Activated T-cell treated with anti-CD3 and anti-CD28 coated beads, Interleukin-2, amount 50 U/mL, for 72 hours (primary cell): ENCODE measurements around the gene CRISPLD2. TPM values are rescaled to one million over a fixed set of nuclear protein-coding genes. Genes with fewer than 3 reads are reported as not detected.
A peak's percentile ranks its signal among the peaks of the same experiment; 100 is the strongest.

Source experiments
- ATAC-seq, 2 donors: fragments of 150-1000 bp; cut with Tn5 transposase; replicated peaks in 1 of 2; 2 replicates each; pipeline ENCODE4 v1.10.0; 2021; ENCODE audit warnings: moderate library complexity in 2 of 2, mild to moderate bottlenecking in 1 of 2
- DNase-seq, 2 donors: peaks; one replicate each; pipeline ENCODE4 v3.0.0; 2021 to 2022; ENCODE audit warnings: mixed read lengths in 1 of 2
- H3K27ac Mint-ChIP-seq: one replicate; pipeline ENCODE4 v1.8.0; 2022; ENCODE audit warnings: mild to moderate bottlenecking, moderate library complexity, mixed read lengths
- H3K27me3 Mint-ChIP-seq: one replicate; pipeline ENCODE4 v1.8.0; 2022; ENCODE audit warnings: low read depth, mixed read lengths
- H3K36me3 Mint-ChIP-seq, 2 donors: one replicate each; pipeline ENCODE4 v1.8.0; 2022; ENCODE audit warnings: mixed read lengths in 2 of 2, mild to moderate bottlenecking in 1 of 2; ENCODE audit not compliant: insufficient read depth in 2 of 2
- H3K4me1 Mint-ChIP-seq: one replicate; pipeline ENCODE4 v1.8.0; 2022; ENCODE audit warnings: low read depth, mixed read lengths
- H3K4me3 Mint-ChIP-seq, 2 donors: one replicate each; pipeline ENCODE4 v1.8.0; 2022; ENCODE audit warnings: mild to moderate bottlenecking in 2 of 2, mixed read lengths in 2 of 2, moderate library complexity in 2 of 2
- H3K9me3 Mint-ChIP-seq, 2 donors: one replicate each; pipeline ENCODE4 v1.8.0; 2022; ENCODE audit warnings: mixed read lengths in 2 of 2
- total RNA-seq, 2 donors: library from RNA; stranded (reverse); gene quantifications; one replicate each; pipeline ENCODE4 v1.2.3, GENCODE V29; 2022

CRISPLD2 gene
- total RNA-seq, 2 donors from 2014 or later, result 0.38 to 0.51 TPM

DNA sequence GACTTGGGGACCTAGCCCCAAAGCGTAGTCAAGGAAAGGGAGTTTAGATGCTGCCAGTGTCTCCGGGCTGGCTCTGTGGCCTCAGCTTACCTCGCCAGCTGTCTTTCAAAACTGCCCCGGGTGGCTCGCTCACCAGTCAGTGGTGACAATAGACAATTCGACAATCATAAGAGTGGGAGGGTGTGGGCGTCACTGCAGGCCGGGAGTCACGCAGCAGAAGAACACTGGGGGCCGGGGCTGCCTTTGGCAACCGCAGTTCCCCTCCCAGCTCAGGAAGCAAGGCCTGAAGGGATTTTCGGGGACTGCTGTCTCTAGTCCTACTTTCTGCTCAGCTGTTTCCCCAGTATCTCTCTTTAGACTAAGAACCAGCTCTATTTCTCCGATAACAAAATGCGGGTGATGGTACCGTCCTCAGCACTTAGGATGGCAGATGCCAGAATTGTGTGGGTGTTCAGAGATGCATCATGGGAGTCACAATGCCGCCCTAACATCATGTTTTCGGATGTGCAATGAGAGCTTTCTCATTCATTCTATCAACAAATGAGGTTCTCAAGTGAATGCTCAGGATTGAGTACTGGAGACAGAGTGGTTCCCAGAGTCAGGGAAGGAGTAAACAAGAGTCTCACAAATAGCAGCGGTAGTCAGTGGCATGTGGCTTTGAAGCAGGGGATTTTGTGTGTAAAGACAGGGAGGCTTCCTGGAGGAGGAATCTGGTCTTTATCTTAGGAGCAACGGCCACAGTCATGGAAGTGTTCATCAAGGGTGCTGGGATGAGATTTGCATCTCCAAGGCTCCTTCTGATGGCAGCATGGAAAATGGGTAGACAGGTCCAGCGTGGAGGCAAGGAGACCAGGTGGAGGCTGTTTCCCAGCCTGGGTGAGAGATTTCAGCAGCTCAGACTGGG is 98.5 kb downstream of the CRISPLD2 start:
- no peaks in the 10 kb centered on the region for H3K4me1 Mint-ChIP-seq
- H3K27ac Mint-ChIP-seq, result no peak overlapping the region
- no peak for DNase-seq
- H3K27me3 Mint-ChIP-seq, result peaks cover 38% of the 10 kb centered on the region
- ATAC-seq, result no peak
- H3K4me3 Mint-ChIP-seq, result no peak overlapping the region
- no peaks in the 10 kb centered on the region for H3K9me3 Mint-ChIP-seq
- no peaks in the 10 kb centered on the region for H3K36me3 Mint-ChIP-seq

DNA sequence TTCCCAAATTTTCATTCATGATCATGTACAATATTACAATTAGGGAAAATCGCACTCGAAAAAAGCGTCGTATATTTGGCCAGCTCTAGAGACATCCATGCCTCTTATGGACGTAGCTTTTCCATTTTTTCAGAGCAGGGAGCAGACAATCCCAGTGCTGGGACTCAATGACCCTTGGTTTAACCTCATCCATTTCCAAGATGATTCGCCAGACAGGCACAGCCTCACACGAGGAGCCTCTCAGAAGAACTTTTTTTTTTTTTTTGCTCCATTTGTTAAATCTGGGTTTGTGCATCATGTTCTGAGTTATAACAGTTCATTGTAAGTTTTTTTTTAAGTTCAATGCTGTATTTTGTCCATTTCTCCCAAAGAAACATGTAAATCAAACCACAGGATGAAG is 99.5 kb downstream of the CRISPLD2 start:
- H3K4me1 Mint-ChIP-seq, result no peaks in the 10 kb centered on the region
- no peak overlapping the region for H3K4me3 Mint-ChIP-seq
- no peak for DNase-seq
- H3K9me3 Mint-ChIP-seq, result no peaks in the 10 kb centered on the region
- H3K27ac Mint-ChIP-seq, result no peak overlapping the region
- H3K27me3 Mint-ChIP-seq, result peaks cover 32% of the 10 kb centered on the region
- no peaks in the 10 kb centered on the region for H3K36me3 Mint-ChIP-seq
- ATAC-seq, result no peak

DNA sequence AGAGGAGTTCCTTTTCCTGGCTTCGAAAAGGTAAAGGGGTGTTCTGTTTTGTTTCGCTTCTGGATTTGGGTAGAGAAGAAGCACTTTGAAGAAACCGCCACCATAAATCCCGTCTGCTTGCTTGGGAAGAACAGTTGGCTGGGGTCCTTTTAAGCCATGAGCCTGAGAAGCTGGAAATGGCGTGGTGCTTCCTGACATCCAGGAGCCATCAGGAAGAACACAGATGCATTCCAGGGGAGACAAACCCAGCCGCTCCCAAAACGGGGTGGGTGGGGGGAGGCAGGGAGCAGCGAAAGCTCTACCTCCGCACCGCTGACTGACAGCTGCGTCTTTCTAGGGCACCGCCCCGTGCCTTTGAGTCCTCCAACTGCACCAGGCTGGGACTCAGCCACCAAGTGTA is 99.9 kb downstream of the CRISPLD2 start:
- H3K4me1 Mint-ChIP-seq, result no peaks in the 10 kb centered on the region

DNA sequence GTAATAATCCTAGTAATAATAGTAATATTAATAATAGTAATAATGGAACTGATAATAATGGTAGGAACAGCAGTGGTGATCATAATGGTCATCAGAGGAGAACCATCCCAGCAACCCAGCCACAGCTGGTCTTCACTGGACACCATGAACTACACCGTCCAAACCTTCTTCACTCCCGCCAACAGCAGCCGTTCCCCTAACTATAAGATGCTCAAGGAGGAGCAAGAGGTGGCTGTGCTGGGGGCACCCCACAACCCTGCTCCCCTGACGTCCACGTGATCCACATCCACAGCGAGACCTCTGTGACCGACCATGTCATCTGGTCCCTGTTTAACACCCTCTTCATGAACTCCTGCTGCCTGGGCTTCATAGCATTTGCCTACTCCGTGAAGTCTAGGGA is 100.5 kb downstream of the CRISPLD2 start:
- DNase-seq (no peak), ATAC-seq (no peak)
- Mint-ChIP-seq H3K4me1 (no peaks in the 10 kb centered on the region), H3K9me3 (no peaks in the 10 kb centered on the region), H3K36me3 (no peaks in the 10 kb centered on the region), H3K27me3 (peaks cover 32% of the 10 kb centered on the region), H3K4me3 (no peak overlapping the region), H3K27ac (no peak overlapping the region)

More for the DNA sequence above, 99.9 kb downstream of the CRISPLD2 start:
- no peaks in the 10 kb centered on the region for H3K9me3 Mint-ChIP-seq
- H3K4me3 Mint-ChIP-seq, result no peak overlapping the region
- peaks cover 32% of the 10 kb centered on the region for H3K27me3 Mint-ChIP-seq
- H3K36me3 Mint-ChIP-seq, result no peaks in the 10 kb centered on the region
- ATAC-seq, result no peak
- H3K27ac Mint-ChIP-seq, result no peak overlapping the region
- DNase-seq, result no peak

DNA sequence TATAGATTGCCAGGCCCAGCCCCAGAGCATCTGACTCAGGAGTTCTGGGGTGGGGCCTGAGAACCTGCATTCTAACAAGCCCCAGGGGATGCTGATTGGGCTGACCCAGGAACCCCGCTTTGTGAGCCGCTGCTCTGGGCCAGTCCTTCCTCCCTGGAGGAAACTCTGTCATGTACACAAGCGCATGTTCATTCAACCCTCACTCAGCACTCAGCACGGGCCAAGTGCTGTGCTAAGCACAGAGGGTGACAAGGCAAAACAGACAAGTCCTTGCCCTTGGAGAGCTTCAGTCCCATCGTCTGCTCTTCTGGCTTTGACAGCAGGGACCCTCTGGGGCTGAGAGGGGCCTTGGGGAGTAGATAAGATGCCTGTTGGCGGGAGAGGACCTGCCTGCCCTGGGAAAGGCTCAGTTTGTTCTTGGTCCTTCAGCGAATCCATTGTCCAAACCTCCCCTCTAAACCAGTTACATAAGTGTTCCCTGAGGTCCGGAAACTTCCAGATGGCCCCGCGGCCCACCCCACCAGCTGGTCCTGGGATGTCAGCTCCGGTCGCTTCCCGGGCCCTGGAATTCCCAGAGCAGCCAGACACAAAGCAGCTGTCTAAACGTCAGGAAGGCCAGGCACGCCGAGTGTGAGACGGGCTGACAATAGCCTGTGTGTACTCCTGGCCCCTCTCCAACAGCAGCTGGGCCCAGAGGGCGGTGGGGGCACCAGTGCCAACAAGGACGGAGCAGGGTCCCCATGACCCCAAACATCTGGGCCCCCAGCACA is 102.8 kb downstream of the CRISPLD2 start:
- H3K4me1 Mint-ChIP-seq, result no peaks in the 10 kb centered on the region
- no peaks in the 10 kb centered on the region for H3K9me3 Mint-ChIP-seq
- DNase-seq, result no peak
- H3K36me3 Mint-ChIP-seq, result no peaks in the 10 kb centered on the region
- H3K27ac Mint-ChIP-seq, result no peak overlapping the region
- H3K4me3 Mint-ChIP-seq, result no peak overlapping the region
- ATAC-seq, result no peak
- H3K27me3 Mint-ChIP-seq, result peaks cover 15% of the 10 kb centered on the region

DNA sequence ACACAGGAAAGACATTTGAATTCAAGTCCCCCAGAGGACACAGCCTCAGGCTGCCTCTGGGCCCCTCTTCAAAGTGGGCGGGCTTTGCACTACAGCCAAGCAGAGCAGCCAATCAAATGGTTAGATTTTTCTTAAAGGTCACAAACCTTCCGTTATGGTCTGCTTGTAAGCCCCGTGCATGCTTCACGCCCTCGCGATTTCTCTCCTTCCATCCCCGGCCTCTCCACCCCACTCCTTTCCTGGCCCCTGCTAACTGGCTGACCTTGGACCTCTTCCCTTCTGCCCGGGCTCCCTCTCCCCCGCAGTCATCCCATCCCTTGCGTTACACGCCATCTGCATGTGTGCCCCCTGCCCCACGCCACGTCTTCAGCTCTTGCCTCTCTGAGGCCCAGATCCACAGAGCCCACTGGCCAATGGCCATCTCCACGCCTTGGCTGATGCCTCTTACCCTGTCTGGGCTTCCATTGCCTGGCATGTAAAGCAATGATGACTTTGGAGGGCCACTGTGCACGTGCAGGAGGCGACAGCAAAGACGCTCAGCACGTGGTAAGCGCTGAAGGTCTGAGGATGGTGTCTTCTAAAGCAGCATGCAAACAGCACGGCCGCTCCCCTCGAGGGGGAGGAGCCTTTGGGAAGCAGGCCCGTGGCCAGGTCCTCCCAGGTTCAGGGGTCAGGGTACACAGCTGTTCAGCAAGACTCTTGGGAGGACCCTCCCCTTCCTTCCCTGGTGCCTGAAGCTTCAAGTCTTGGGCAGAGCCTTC is 104.7 kb downstream of the CRISPLD2 start:
- no peaks in the 10 kb centered on the region for H3K27me3 Mint-ChIP-seq
- no peak overlapping the region for H3K4me3 Mint-ChIP-seq
- H3K4me1 Mint-ChIP-seq, result peaks cover under 1% of the 10 kb centered on the region
- no peaks in the 10 kb centered on the region for H3K36me3 Mint-ChIP-seq
- no peaks in the 10 kb centered on the region for H3K9me3 Mint-ChIP-seq
- no peak for DNase-seq
- no peak for ATAC-seq
- no peak overlapping the region for H3K27ac Mint-ChIP-seq

DNA sequence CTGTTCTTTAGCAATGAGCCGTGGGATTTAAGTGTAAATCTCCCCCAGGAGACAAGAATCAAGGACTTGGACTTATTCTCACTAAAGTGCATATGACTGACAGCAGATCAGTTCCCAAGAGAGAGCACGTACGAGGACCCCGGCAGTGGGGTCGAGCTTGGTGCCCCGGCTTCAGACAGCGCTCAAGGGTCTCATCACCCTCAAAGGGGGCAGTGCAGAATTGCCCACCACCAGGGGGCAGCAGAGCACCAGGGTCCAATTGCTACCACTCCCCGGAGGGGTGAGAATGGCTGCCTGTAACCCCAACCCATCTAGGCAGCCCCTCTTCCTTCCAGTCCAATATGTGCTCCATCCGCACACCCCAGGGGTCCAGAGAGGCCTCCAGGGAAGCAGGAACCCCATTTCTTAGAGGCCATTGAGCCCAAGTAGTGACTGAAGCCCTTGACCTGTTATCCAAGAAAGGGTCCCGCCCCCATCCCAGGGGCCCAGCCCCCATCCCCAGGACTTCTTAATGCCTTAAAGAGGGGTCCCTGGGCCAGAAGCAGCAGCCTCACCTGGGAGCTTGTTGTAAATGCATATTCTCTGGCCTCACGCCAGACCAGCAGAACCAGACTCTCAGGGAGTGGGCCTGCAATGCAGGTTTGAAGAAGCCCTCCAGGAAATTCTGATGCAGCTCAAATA is 105.4 kb downstream of the CRISPLD2 start:
- peaks cover 4% of the 10 kb centered on the region for H3K4me1 Mint-ChIP-seq
- no peak overlapping the region for H3K27ac Mint-ChIP-seq
- H3K27me3 Mint-ChIP-seq, result no peaks in the 10 kb centered on the region
- no peaks in the 10 kb centered on the region for H3K9me3 Mint-ChIP-seq
- no peak overlapping the region for H3K4me3 Mint-ChIP-seq
- H3K36me3 Mint-ChIP-seq, result no peaks in the 10 kb centered on the region
- DNase-seq (peak; percentile 73 to 81), ATAC-seq (peak; percentile 71 to 74)

DNA sequence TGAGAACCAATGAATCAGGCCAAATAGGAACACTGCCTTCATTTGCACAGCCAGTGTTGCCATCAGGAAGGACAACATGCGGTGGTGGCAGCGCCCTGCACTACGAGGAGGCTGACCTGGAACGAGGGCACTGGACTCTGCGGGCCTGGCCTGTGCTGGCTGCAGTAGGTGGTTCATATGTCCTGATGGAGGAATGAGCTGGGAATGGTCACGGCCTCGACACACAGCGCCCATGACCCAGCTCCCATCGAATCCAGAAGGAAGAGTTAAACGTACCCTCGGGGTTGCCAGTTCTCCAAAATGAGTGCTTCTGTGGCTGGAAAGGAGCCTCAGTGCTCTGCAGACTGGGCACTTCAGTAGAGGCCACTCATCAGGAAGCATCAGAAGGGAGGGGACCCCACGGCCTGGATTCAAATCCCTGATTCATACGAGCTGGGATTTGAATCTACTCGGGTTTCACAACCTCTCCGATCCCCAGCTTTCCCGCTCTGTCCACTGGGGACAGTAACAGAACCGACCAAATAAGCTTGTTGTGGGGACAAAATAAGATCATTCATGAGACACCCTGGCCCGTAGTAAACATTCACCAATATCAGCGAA is 106.1 kb downstream of the CRISPLD2 start:
- Mint-ChIP-seq H3K27me3 (no peaks in the 10 kb centered on the region), H3K9me3 (no peaks in the 10 kb centered on the region), H3K4me1 (peaks cover 4% of the 10 kb centered on the region), H3K4me3 (no peak overlapping the region), H3K36me3 (no peaks in the 10 kb centered on the region), H3K27ac (no peak overlapping the region)
- ATAC-seq (no peak), DNase-seq (no peak)

DNA sequence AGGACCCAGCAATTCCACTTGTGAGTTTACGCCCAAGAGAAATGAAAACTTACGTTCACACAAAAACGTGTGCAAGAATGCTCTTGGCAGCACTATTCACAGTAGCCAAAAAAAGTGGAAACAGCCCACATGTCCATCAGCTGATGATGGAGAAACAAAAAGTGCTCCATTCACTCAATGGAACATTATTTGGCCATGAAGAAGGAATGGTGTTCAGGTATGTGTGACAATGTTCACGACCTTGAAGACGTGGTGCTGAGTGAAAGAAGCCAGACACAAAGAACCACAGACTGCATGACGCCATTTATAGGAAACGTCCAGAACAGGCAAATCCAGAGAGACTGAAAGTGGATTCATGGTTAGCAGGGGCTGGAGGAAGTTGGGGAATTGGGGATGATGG is 106.7 kb downstream of the CRISPLD2 start:
- H3K4me1 Mint-ChIP-seq, result peaks cover 4% of the 10 kb centered on the region
- no peak overlapping the region for H3K4me3 Mint-ChIP-seq
- H3K36me3 Mint-ChIP-seq, result no peaks in the 10 kb centered on the region
- H3K27me3 Mint-ChIP-seq, result no peaks in the 10 kb centered on the region
- DNase-seq (no peak), ATAC-seq (no peak)
- H3K9me3 Mint-ChIP-seq, result no peaks in the 10 kb centered on the region
- H3K27ac Mint-ChIP-seq, result no peak overlapping the region

DNA sequence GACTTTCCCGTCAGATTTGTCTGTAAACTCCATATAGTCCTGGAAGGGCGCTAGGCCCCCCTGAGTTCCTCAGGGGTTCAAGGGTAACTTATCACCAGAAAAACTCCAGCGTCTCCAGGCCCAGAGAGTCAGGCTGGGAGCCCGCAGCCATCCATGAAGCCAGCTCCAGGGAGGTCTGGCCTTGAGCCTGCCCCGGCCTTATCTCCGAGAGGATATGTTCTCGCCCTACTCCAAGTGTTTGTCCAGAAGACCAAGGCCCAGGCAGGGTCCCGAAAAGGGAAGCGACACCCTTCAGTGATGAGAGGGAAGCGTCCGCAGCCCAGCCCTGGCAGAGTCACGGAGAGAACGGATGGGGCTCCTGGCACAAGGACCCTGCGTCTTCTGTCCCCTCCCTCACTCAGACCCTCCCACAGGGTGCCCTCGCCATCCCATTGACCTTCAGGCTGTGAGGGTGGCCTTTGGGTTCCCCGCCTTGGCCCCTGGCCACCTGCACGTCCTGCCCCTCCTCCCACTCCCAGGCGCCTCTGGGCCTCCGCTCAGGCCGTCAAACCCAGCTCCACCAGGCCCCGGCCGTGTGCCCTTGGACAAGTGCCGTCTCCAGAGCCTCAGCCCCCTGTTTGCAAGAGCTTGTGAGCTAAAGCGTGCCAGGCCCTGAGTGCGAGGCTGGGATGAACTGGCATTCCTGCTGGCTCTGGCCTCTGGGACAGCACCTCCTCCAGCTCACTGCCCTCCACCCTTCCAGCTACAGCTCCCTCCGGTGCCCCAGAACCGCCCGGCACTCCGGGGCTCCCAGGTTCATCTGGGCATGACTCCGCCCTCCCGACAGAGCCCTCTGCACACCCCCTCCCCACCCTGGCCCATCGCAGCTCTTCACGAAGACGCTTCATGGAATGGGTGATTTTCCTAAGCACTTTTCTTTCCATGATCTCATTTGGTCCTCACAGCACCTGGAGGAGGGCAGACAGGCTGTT is 108.1 kb downstream of the CRISPLD2 start:
- Mint-ChIP-seq H3K4me3 (no peak overlapping the region), H3K9me3 (no peaks in the 10 kb centered on the region), H3K27ac (no peak overlapping the region), H3K4me1 (peaks cover 4% of the 10 kb centered on the region), H3K36me3 (no peaks in the 10 kb centered on the region), H3K27me3 (no peaks in the 10 kb centered on the region)
- ATAC-seq (no peak), DNase-seq (no peak)

DNA sequence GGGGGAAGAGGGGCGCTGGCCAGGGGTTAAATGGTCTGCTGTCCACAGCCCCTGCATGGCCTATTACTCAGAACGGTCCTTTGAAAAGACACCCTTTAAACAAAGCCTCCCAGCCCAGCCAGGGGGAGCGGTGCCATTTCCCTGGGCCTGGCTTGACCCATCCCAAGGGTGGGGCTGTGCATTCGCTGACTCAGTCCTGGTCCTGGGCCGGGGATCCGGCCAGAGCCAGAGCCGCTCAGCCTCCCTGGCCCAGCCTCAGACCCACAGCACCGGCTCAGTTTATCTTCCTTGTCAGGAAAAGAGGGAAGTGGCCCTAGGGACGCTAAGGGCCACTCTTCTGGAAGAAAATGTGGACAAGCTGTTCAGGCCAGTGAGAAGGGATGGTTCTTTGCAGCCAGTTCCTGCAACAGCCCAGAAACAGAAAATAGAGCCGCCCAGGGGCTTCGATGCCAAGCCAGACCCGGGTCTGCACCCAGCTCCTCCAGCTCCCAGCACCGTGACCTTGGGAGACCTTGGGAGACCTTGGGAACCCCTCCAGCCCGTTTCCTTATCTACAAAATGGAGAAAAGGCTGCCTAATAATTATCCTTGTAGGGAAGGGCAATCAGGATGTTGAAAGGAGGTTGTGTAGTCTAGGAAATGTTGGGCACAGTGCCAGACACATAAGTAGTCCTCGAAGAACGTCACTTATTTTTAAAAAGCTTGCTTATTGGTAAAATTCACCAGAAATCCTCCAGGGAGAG is 109.1 kb downstream of the CRISPLD2 start:
- no peaks in the 10 kb centered on the region for H3K27me3 Mint-ChIP-seq
- no peak for ATAC-seq

More for the DNA sequence above, 109.1 kb downstream of the CRISPLD2 start:
- Mint-ChIP-seq H3K4me3 (no peak overlapping the region), H3K27ac (no peak overlapping the region), H3K4me1 (peaks cover 4% of the 10 kb centered on the region), H3K9me3 (no peaks in the 10 kb centered on the region), H3K36me3 (no peaks in the 10 kb centered on the region)
- DNase-seq, result no peak
